ENCODE measurements around the gene PTPRR. TPM values are rescaled to one million over a fixed set of nuclear protein-coding genes. Genes with fewer than 3 reads are reported as not detected.

PTPRR gene
- total and polyA plus RNA-seq, 4 donors: 0.02 to 0.08 TPM; not detected in 2

DNA sequence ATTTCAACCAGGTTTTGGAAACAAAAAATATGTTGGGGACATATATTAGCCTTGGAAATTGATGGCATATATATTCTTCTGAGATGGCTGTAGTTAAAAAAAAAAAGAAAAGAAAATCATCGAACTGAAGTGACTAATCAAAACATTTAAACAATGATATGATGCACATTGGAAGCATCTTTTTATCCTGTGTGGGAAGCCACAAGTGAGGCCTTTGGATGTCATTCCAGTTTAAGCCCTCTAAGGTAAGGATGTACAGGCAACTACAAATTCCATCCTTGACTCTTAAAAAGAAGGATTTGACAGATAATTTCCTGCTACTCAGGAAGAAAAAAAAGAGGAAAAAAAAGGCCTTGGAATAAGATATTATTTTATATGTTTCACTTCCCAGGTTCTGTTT is 273.7 kb downstream of the PTPRR start:
- Histone ChIP-seq H3K27ac (ENCODE audit: low read depth in 1 of 2, low read length in 2 of 2) (peak overlapping the region in 1 of 2 donors; percentile 52), H3K36me3 (ENCODE audit: control insufficient read depth in 4 of 4, insufficient read depth in 3 of 4, low read depth in 1 of 4, low read length in 3 of 4) (no peaks in the 10 kb centered on the region), H3K27me3 (ENCODE audit: control insufficient read depth in 4 of 4, insufficient read depth in 4 of 4, low read length in 3 of 4) (peaks cover 0 to 2% (median 0%) of the 10 kb centered on the region in 4 donors), H3K4me3 (ENCODE audit: low read depth in 1 of 3, low read length in 3 of 3) (no peak overlapping the region), H3K9me3 (ENCODE audit: control insufficient read depth in 4 of 4, low read length in 3 of 4) (no peaks in the 10 kb centered on the region), H3K4me1 (ENCODE audit: control insufficient read depth in 4 of 4, insufficient read depth in 4 of 4, low read length in 3 of 4) (no peaks in the 10 kb centered on the region), H3K9ac (ENCODE audit: low read depth in 1 of 2, low read length in 2 of 2) (no peak overlapping the region)
- TF ChIP-seq GABPA (IDR thresholded peaks at IDR 0.05 in 1 of 2, conservative IDR thresholded peaks at IDR 0.05 in 1 of 2) (no peak), YY1 (IDR thresholded peaks at IDR 0.05) (no peak), HNF4A (conservative IDR thresholded peaks at IDR 0.05) (no peak), CTCF (IDR thresholded peaks at IDR 0.05; ENCODE audit: low read depth, low read length, missing input control) (no peak), RXRA (IDR thresholded peaks at IDR 0.05) (no peak)
- TF ChIP-seq, protein P1, sequence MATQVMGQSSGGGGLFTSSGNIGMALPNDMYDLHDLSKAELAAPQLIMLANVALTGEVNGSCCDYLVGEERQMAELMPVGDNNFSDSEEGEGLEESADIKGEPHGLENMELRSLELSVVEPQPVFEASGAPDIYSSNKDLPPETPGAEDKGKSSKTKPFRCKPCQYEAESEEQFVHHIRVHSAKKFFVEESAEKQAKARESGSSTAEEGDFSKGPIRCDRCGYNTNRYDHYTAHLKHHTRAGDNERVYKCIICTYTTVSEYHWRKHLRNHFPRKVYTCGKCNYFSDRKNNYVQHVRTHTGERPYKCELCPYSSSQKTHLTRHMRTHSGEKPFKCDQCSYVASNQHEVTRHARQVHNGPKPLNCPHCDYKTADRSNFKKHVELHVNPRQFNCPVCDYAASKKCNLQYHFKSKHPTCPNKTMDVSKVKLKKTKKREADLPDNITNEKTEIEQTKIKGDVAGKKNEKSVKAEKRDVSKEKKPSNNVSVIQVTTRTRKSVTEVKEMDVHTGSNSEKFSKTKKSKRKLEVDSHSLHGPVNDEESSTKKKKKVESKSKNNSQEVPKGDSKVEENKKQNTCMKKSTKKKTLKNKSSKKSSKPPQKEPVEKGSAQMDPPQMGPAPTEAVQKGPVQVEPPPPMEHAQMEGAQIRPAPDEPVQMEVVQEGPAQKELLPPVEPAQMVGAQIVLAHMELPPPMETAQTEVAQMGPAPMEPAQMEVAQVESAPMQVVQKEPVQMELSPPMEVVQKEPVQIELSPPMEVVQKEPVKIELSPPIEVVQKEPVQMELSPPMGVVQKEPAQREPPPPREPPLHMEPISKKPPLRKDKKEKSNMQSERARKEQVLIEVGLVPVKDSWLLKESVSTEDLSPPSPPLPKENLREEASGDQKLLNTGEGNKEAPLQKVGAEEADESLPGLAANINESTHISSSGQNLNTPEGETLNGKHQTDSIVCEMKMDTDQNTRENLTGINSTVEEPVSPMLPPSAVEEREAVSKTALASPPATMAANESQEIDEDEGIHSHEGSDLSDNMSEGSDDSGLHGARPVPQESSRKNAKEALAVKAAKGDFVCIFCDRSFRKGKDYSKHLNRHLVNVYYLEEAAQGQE (IDR thresholded peaks at IDR 0.05): no peak
- TF ChIP-seq, protein P2, sequence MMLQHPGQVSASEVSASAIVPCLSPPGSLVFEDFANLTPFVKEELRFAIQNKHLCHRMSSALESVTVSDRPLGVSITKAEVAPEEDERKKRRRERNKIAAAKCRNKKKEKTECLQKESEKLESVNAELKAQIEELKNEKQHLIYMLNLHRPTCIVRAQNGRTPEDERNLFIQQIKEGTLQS (IDR thresholded peaks at IDR 0.05): no peak
- WGBS: 54% methylated on average over 1 of the region's 1 CpG
- no peak for DNase-seq (ENCODE audit: low spot score)

DNA sequence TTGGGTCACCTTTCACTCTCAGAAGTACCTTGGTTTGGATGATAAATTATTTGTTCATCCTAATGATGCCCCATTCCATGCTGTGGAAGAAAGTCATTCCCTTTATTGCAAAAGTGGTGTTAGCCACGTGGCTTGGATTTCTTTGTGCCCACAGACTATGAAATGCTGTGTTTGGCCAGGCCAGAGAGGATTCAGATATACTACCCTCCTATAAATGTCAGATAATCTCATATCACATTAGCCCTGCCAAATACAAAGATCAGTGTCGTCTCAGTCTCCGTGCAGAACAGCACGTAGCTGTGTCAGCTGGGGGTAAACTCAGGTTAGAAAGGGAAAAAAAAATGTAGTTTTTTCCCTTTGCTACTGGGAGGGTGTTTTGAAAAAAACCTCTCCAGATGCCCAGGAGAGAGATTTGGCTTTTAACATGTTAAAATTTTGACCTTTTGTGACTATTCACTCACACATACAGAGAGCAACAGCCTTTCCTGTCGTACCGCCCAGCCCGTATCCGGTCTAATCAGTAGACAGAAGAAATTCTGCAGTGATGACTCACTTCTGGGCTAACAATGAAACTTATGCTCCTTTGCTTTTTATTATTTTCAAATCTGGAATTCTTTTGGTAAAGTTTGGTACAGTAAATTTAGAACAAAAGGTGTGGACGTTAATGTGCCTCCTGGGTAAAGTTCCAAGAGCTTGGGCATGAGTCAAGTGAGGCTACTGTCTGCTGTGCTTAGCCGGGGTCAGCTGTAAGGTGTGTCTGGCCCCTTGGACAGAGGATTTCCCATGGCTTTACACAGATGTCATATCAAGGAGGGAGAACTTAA is 274.8 kb downstream of the PTPRR start:
- Histone ChIP-seq H3K9me3 (ENCODE audit: control insufficient read depth in 4 of 4, low read length in 3 of 4) (no peaks in the 10 kb centered on the region), H3K27me3 (ENCODE audit: control insufficient read depth in 4 of 4, insufficient read depth in 4 of 4, low read length in 3 of 4) (peaks cover 0 to 2% (median 0%) of the 10 kb centered on the region in 4 donors), H3K27ac (ENCODE audit: low read depth in 1 of 2, low read length in 2 of 2) (peak overlapping the region; percentile 43 to 52), H3K9ac (ENCODE audit: low read depth in 1 of 2, low read length in 2 of 2) (no peak overlapping the region), H3K36me3 (ENCODE audit: control insufficient read depth in 4 of 4, insufficient read depth in 3 of 4, low read depth in 1 of 4, low read length in 3 of 4) (no peaks in the 10 kb centered on the region), H3K4me3 (ENCODE audit: low read depth in 1 of 3, low read length in 3 of 3) (no peak overlapping the region), H3K4me1 (ENCODE audit: control insufficient read depth in 4 of 4, insufficient read depth in 4 of 4, low read length in 3 of 4) (no peaks in the 10 kb centered on the region)
- DNase-seq (ENCODE audit: low spot score): no peak
- 42% methylated on average over 10 of the region's 10 CpGs for WGBS
- TF ChIP-seq HNF4A (conservative IDR thresholded peaks at IDR 0.05): no peak
- peak; percentile 35 to 67 for TF ChIP-seq RXRA (IDR thresholded peaks at IDR 0.05)
- TF ChIP-seq NR2F2 (IDR thresholded peaks at IDR 0.05): peak; percentile 96
- no peak for TF ChIP-seq HNF4G (IDR thresholded peaks at IDR 0.05)
- no peak for TF ChIP-seq FOXA1 (IDR thresholded peaks at IDR 0.05)
- no peak for TF ChIP-seq CTCF (IDR thresholded peaks at IDR 0.05; ENCODE audit: low read depth, low read length, missing input control)
- peak; percentile 47 for TF ChIP-seq SP1 (IDR thresholded peaks at IDR 0.05)
- TF ChIP-seq JUND (IDR thresholded peaks at IDR 0.05): peak; percentile 95 to 96

Measured in liver (tissue), 9 donors.